Regular cardiac myocyte (primary cell): ENCODE results near the gene KLC1. TPM values are rescaled to one million over a fixed set of nuclear protein-coding genes. Genes with fewer than 3 reads are reported as not detected.

Experiments used
- total RNA-seq: library from RNA; depleted of rRNA; stranded (reverse); fragments of >200 nt; gene quantifications from 2 replicates; pipeline ENCODE4 v1.2.3, GENCODE V29; 2014

The KLC1 gene
- 230 and 231 TPM in 2 replicates for total RNA-seq

GRCh38 chr14:103628684-103629502 is at the start of gene KLC1:
Gene KLC1 (plus strand): TSS chr14:103629211. CDS start chr14:103654565, 25,354 bp downstream.

GRCh38 chr14:103715052-103716000 is 86.3 kb downstream of the KLC1 start, which contains the start of the genes XRCC3 and ZFYVE21:
Gene XRCC3 (minus strand): TSS chr14:103715451. CDS start chr14:103711087, 4,364 bp downstream.
Gene ZFYVE21 (plus strand): TSS chr14:103715810. CDS start chr14:103715842, 32 bp downstream.

Other genes starting within 250 kb of the KLC1 start
- 69.2 and 69.9 TPM in 2 replicates for gene MARK3, start 243.8 kb upstream of the KLC1 start, total RNA-seq
- 14.4 and 24.3 TPM in 2 replicates for gene CKB, start 106.4 kb upstream of the KLC1 start, total RNA-seq
- gene TRMT61A, start 100.0 kb upstream of the KLC1 start, total RNA-seq = 6.5 and 11.1 TPM in 2 replicates
- gene BAG5, start 66.6 kb upstream of the KLC1 start, total RNA-seq = 29.3 and 43.3 TPM in 2 replicates
- gene COA8, start 66.3 kb upstream of the KLC1 start, total RNA-seq = 22.8 and 28.0 TPM in 2 replicates
- gene XRCC3, start 86.2 kb downstream of the KLC1 start, total RNA-seq = 2.8 and 23.4 TPM in 2 replicates
- gene ZFYVE21, start 86.6 kb downstream of the KLC1 start, total RNA-seq = 47.1 and 55.0 TPM in 2 replicates
- 2.1 and 7.3 TPM in 2 replicates for gene PPP1R13B, start 218.4 kb downstream of the KLC1 start, total RNA-seq